Measurements from ENCODE around the gene ZC3H12C. TPM values are rescaled to one million over a fixed set of nuclear protein-coding genes. Genes with fewer than 3 reads are reported as not detected.

ZC3H12C gene
- total RNA-seq, 1 donor from 2014 or later = 17.0 TPM

- TF ChIP-seq, protein P1, sequence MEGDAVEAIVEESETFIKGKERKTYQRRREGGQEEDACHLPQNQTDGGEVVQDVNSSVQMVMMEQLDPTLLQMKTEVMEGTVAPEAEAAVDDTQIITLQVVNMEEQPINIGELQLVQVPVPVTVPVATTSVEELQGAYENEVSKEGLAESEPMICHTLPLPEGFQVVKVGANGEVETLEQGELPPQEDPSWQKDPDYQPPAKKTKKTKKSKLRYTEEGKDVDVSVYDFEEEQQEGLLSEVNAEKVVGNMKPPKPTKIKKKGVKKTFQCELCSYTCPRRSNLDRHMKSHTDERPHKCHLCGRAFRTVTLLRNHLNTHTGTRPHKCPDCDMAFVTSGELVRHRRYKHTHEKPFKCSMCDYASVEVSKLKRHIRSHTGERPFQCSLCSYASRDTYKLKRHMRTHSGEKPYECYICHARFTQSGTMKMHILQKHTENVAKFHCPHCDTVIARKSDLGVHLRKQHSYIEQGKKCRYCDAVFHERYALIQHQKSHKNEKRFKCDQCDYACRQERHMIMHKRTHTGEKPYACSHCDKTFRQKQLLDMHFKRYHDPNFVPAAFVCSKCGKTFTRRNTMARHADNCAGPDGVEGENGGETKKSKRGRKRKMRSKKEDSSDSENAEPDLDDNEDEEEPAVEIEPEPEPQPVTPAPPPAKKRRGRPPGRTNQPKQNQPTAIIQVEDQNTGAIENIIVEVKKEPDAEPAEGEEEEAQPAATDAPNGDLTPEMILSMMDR (IDR thresholded peaks at IDR 0.05; ENCODE audit: unreplicated experiment) = no peak
- no peak overlapping the region for H3K4me3 Mint-ChIP-seq
- H3K36me3 Mint-ChIP-seq = peaks cover 2% of the 10 kb centered on the region
- peaks cover 3% of the 10 kb centered on the region for H3K9me3 Mint-ChIP-seq
- H3K4me1 Mint-ChIP-seq = peaks cover 46% of the 10 kb centered on the region
- peak overlapping the region; percentile 82 for H3K27ac Mint-ChIP-seq
- H3K27me3 Mint-ChIP-seq (ENCODE audit: low read depth) = no peaks in the 10 kb centered on the region
- DNase-seq (ENCODE audit: low spot score in 2 of 2, unreplicated experiment in 2 of 2) = no peak
Observed at GRCh38 chr11:110077831-110078325, 15.3 kb upstream of the ZC3H12C start.

GRCh38 chr11:110078923-110079544 lies 14.2 kb upstream of the ZC3H12C start:
- Mint-ChIP-seq H3K36me3 (peaks cover 2% of the 10 kb centered on the region), H3K9me3 (peaks cover 3% of the 10 kb centered on the region), H3K4me1 (peaks cover 55% of the 10 kb centered on the region), H3K27ac (no peak overlapping the region), H3K4me3 (no peak overlapping the region), H3K27me3 (ENCODE audit: low read depth) (no peaks in the 10 kb centered on the region)
- TF ChIP-seq, protein P1 (IDR thresholded peaks at IDR 0.05; ENCODE audit: unreplicated experiment) = no peak
- no peak for DNase-seq (ENCODE audit: low spot score in 2 of 2, unreplicated experiment in 2 of 2)

DNA sequence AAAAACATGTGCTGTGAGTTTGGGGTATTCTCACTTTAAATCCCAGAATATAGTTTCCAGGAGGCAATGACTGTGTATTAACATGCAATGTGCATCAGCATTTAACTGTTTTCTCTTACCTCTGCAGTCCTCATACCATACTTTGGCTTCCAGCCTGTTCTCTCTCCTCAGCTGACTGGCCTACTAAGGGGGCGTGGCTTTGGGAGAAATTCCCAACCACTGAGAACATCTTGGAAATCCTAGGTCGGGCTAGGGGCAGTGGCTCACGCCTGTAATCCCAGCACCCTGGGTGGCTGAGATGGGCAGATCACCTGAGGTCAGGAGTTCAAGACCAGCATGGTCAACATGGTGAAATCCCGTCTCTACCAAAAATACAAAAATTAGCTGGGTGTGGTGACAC lies 13.5 kb upstream of the ZC3H12C start:
- H3K9me3 Mint-ChIP-seq = peaks cover 3% of the 10 kb centered on the region
- no peak for DNase-seq (ENCODE audit: low spot score in 2 of 2, unreplicated experiment in 2 of 2)
- H3K36me3 Mint-ChIP-seq = peaks cover 2% of the 10 kb centered on the region
- TF ChIP-seq, protein P1 (IDR thresholded peaks at IDR 0.05; ENCODE audit: unreplicated experiment) = no peak
- peaks cover 50% of the 10 kb centered on the region for H3K4me1 Mint-ChIP-seq
- H3K4me3 Mint-ChIP-seq = no peak overlapping the region
- H3K27me3 Mint-ChIP-seq (ENCODE audit: low read depth) = no peaks in the 10 kb centered on the region
- no peak overlapping the region for H3K27ac Mint-ChIP-seq

GRCh38 chr11:110081462-110082376 lies 11.5 kb upstream of the ZC3H12C start:
- Mint-ChIP-seq H3K27ac (peak overlapping the region; percentile 22), H3K9me3 (peaks cover 3% of the 10 kb centered on the region), H3K36me3 (peaks cover 2% of the 10 kb centered on the region), H3K4me3 (no peak overlapping the region), H3K27me3 (ENCODE audit: low read depth) (no peaks in the 10 kb centered on the region), H3K4me1 (peaks cover 30% of the 10 kb centered on the region)
- TF ChIP-seq, protein P1 (IDR thresholded peaks at IDR 0.05; ENCODE audit: unreplicated experiment) = no peak
- no peak for DNase-seq (ENCODE audit: low spot score in 2 of 2, unreplicated experiment in 2 of 2)

DNA sequence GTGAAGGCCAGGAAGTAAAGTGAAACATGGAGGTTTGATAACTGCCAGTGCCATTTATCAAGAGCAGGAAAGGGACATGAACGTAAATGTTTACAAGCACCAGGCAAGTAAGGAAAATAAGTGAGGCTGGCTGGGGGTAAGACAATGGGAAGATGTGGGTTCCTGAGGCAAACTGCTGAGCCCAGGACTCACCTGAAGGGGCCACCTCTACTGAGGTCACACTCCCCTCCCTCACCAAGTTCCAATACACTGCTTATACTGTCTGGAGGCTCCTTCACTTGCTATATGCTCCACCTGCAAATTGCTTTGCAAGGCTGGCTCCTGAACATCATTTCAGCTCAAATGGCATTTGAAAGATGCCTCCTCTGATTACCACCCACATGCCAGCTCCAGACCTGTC lies 10.3 kb upstream of the ZC3H12C start:
- DNase-seq (ENCODE audit: low spot score in 2 of 2, unreplicated experiment in 2 of 2) = no peak
- H3K4me1 Mint-ChIP-seq = peaks cover 18% of the 10 kb centered on the region
- no peaks in the 10 kb centered on the region for H3K27me3 Mint-ChIP-seq (ENCODE audit: low read depth)
- H3K36me3 Mint-ChIP-seq = peaks cover 2% of the 10 kb centered on the region
- no peak overlapping the region for H3K4me3 Mint-ChIP-seq
- TF ChIP-seq, protein P1 (IDR thresholded peaks at IDR 0.05; ENCODE audit: unreplicated experiment) = no peak
- peak overlapping the region; percentile 13 for H3K27ac Mint-ChIP-seq
- peaks cover 3% of the 10 kb centered on the region for H3K9me3 Mint-ChIP-seq
